ENCODE data around the gene ULK4. TPM values are rescaled to one million over a fixed set of nuclear protein-coding genes. Genes with fewer than 3 reads are reported as not detected.

The ULK4 gene
- total RNA-seq, 1 experiment from 2014 or later, result 14.3 TPM

DNA sequence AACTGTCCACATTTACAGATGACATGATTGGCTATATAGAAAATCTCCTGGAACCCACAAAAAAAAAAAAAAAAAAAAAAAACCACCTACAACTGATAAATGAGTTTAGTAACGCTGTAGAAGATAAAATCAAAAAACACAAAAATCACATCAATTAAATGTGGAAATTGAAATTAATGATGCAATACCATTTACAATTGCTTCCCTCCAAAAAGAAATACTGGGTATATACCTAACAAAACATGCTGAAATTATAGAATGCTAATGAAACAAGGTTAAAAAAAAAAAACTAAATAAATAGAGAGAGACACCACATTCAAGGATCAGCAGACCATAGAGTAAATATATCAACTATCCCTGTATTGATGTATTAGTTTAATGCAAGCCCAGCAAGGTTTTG is 215.7 kb downstream of the ULK4 start:
- intact Hi-C loops (cut with micrococcal nuclease; ENCODE audit: unreplicated experiment), result no loop called here
- ChIA-PET POLR2A (no interaction called here), CTCF (no interaction called here)
- H3K27me3 ChIP-seq (ENCODE audit: control insufficient read depth, insufficient read depth, low read length), result no peaks in the 10 kb centered on the region
- TF ChIP-seq SIN3A (IDR thresholded peaks at IDR 0.05; ENCODE audit: borderline replicate concordance, insufficient read depth, low read depth, low read length) (no peak), CTCF (IDR thresholded peaks at IDR 0.05) (no peak), REST (IDR thresholded peaks at IDR 0.05; ENCODE audit: insufficient read depth in 1 of 2, low read depth in 2 of 2, low read length in 1 of 2) (no peak), POLR2AphosphoS5 (IDR thresholded peaks at IDR 0.05; ENCODE audit: low read depth, low read length) (no peak), TCF7L2 (IDR thresholded peaks at IDR 0.05; ENCODE audit: low read depth, low read length) (no peak)
- no peaks in the 10 kb centered on the region for H3K9me3 ChIP-seq (ENCODE audit: control insufficient read depth, insufficient read depth, low read depth, low read length)
- H3K27ac ChIP-seq (ENCODE audit: low read length), result no peak overlapping the region
- in situ Hi-C loops (cut with HindIII; ENCODE audit: low pct_unique_long_range_greater_than_20kb, low sequenced_read_pairs), result no loop called here
- no peaks in the 10 kb centered on the region for H3K4me1 ChIP-seq (ENCODE audit: control insufficient read depth, insufficient read depth, low read length)
- ATAC-seq (no peak), DNase-seq (ENCODE audit: low read depth, low spot score) (no peak)
- no peak overlapping the region for H3K4me3 ChIP-seq (ENCODE audit: low read depth in 2 of 2, low read length in 2 of 2)
- no peaks in the 10 kb centered on the region for H3K36me3 ChIP-seq (ENCODE audit: control insufficient read depth, insufficient read depth, low read length)
- no TSS peak for BruUV-seq (replicated peaks)

DNA sequence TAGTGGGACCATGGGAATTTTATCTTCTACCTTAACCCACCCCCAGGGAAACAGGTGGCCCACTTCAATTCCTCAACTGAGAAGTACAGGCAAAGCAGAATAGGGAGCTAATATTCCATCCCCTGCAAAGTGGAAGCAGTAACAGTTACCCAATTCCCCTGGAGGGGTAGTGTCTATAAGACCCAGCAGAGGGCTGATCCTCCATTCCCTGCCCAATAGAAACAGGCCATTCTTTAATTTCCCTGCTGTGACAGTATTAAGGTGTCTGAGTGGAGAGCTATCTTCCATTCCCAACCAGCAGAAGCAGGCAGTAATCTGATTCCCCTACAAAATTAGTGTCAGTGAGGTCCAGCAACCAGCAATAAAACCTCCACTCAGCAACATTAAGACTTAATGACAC is 219.8 kb downstream of the ULK4 start:
- ChIA-PET POLR2A (no interaction called here), CTCF (no interaction called here)
- no peak overlapping the region for H3K4me3 ChIP-seq (ENCODE audit: low read depth in 2 of 2, low read length in 2 of 2)
- BruUV-seq (replicated peaks), result no TSS peak
- H3K9me3 ChIP-seq (ENCODE audit: control insufficient read depth, insufficient read depth, low read depth, low read length), result no peaks in the 10 kb centered on the region
- intact Hi-C loops (cut with micrococcal nuclease; ENCODE audit: unreplicated experiment), result no loop called here
- no peaks in the 10 kb centered on the region for H3K36me3 ChIP-seq (ENCODE audit: control insufficient read depth, insufficient read depth, low read length)
- no peak overlapping the region for H3K27ac ChIP-seq (ENCODE audit: low read length)
- DNase-seq (ENCODE audit: low read depth, low spot score), result no peak
- no peak for ATAC-seq
- no peaks in the 10 kb centered on the region for H3K27me3 ChIP-seq (ENCODE audit: control insufficient read depth, insufficient read depth, low read length)
- no peaks in the 10 kb centered on the region for H3K4me1 ChIP-seq (ENCODE audit: control insufficient read depth, insufficient read depth, low read length)
- in situ Hi-C loops (cut with HindIII; ENCODE audit: low pct_unique_long_range_greater_than_20kb, low sequenced_read_pairs), result no loop called here
- no peak for TF ChIP-seq REST (IDR thresholded peaks at IDR 0.05; ENCODE audit: insufficient read depth in 1 of 2, low read depth in 2 of 2, low read length in 1 of 2)
- no peak for TF ChIP-seq POLR2AphosphoS5 (IDR thresholded peaks at IDR 0.05; ENCODE audit: low read depth, low read length)
- no peak for TF ChIP-seq CTCF (IDR thresholded peaks at IDR 0.05)
- TF ChIP-seq TCF7L2 (IDR thresholded peaks at IDR 0.05; ENCODE audit: low read depth, low read length), result no peak
- TF ChIP-seq SIN3A (IDR thresholded peaks at IDR 0.05; ENCODE audit: borderline replicate concordance, insufficient read depth, low read depth, low read length), result no peak
